Aorta (tissue), 5 donors: Measurements from ENCODE around the gene SDCCAG8. TPM values are rescaled to one million over a fixed set of nuclear protein-coding genes. Genes with fewer than 3 reads are reported as not detected.

Experiments
- ATAC-seq: fragments of 200-7000 bp; cut with Tn5 transposase; one replicate; pipeline ENCODE4 v1.9.1; 2022; ENCODE audit warnings: moderate library complexity; ENCODE audit not compliant: low FRiP score
- DNase-seq, 2 donors: peaks; one replicate each; pipeline ENCODE4 v3.0.0-alpha.2; 2020
- H3K27ac ChIP-seq, 2 donors: one replicate each; pipeline ENCODE4 v1.5.1; 2013; ENCODE audit warnings: low read length in 2 of 2, mild to moderate bottlenecking in 2 of 2, moderate library complexity in 2 of 2, control low read depth in 1 of 2, inconsistent platforms in 1 of 2, low read depth in 1 of 2
- H3K27me3 ChIP-seq, 2 donors: one replicate each; pipeline ENCODE4 v1.6.1; 2013; ENCODE audit warnings: control low read depth in 1 of 2, low read length in 1 of 2, mild to moderate bottlenecking in 1 of 2, moderate library complexity in 1 of 2; ENCODE audit not compliant: insufficient read depth in 2 of 2, control insufficient read depth in 1 of 2
- H3K36me3 ChIP-seq, 2 donors: one replicate each; pipeline ENCODE4 v1.6.1; 2013; ENCODE audit warnings: control low read depth in 1 of 2, low read length in 1 of 2, mild to moderate bottlenecking in 1 of 2; ENCODE audit not compliant: insufficient read depth in 2 of 2, control insufficient read depth in 1 of 2
- H3K4me1 ChIP-seq, 2 donors: one replicate each; pipeline ENCODE4 v1.6.1; 2013; ENCODE audit warnings: low read length in 2 of 2, control low read depth in 1 of 2, mild to moderate bottlenecking in 1 of 2, moderate library complexity in 1 of 2; ENCODE audit not compliant: insufficient read depth in 2 of 2, control insufficient read depth in 1 of 2
- H3K4me3 ChIP-seq, 2 donors: one replicate each; pipeline ENCODE4 v1.5.1; 2013; ENCODE audit warnings: low read length in 2 of 2, control low read depth in 1 of 2, mild to moderate bottlenecking in 1 of 2
- H3K9me3 ChIP-seq: one replicate; pipeline ENCODE4 v1.6.1; 2013; ENCODE audit warnings: mild to moderate bottlenecking, low read length; ENCODE audit not compliant: control insufficient read depth
- WGBS, 2 donors: extraction: QIAGEN DNeasy Blood & Tissue Kit; methylation state at CpG; one replicate each; pipeline ENCODE4 v1.1.7; 2013; 5-methylcytosine and 5-hydroxymethylcytosine counted together
- intact Hi-C, 2 donors: fragments of 100-400 bp; cut with DNase I; formaldehyde crosslinking; loops; one replicate each; pipeline versions ENCODE4 v1.14.2 to v1.15.0; 2022
- polyA plus RNA-seq, 2 donors: library from polyadenylated mRNA; stranded (reverse); fragments of 200-250 nt; gene quantifications; one replicate each; pipeline ENCODE4 v1.2.3, GENCODE V29; 2013
- total RNA-seq, 2 donors: library from RNA; stranded (reverse); fragmentation: NEBNext Ultra II Directional; extraction: Animal tissue kit (Norgen Biotek cat#: 25700); gene quantifications; one replicate each; pipeline ENCODE4 v1.2.1, GENCODE V29; 2021
- donor health status: healthy with polysubstance abuse.
- donor health status: Bipolar disorder and iron deficiency.
- donor health status: DM: no; HTN: no; CAD: no.
- donor health status: DM: no; HTN: no; CAD: no.
- donor health status: DM: yes; HTN: yes; CAD: no.

Gene SDCCAG8
- total and polyA plus RNA-seq, 4 donors, result 23.2 to 93.4 (median 32.1) TPM

GRCh38 chr1:243526180-243526579 is 270.3 kb downstream of the SDCCAG8 start:
- Histone ChIP-seq H3K36me3 (no peaks in the 10 kb centered on the region), H3K4me3 (no peak overlapping the region), H3K9me3 (no peaks in the 10 kb centered on the region), H3K27ac (peak overlapping the region in 1 of 2 donors; percentile 63), H3K27me3 (no peaks in the 10 kb centered on the region), H3K4me1 (peaks cover 1 to 4% of the 10 kb centered on the region in 2 donors)
- WGBS, 2 donors, result 95 to 96% methylated on average over 7 of the region's 7 CpGs
- intact Hi-C loops, result no loop called here
- ATAC-seq, result no peak
- DNase-seq, result no peak

- WGBS, 2 donors, result 97 to 100% methylated on average over 2 of the region's 2 CpGs
- Histone ChIP-seq H3K27me3 (no peaks in the 10 kb centered on the region), H3K36me3 (no peaks in the 10 kb centered on the region), H3K27ac (no peak overlapping the region), H3K4me1 (peaks cover 0 to 4% of the 10 kb centered on the region in 2 donors), H3K9me3 (no peaks in the 10 kb centered on the region), H3K4me3 (no peak overlapping the region)
- ATAC-seq (no peak), DNase-seq (no peak)
- intact Hi-C loops, result no loop called here
These were observed 272.7 kb downstream of the SDCCAG8 start for GRCh38 chr1:243528459-243529121.

GRCh38 chr1:243529512-243529911 is 273.7 kb downstream of the SDCCAG8 start:
- DNase-seq, result no peak
- no peaks in the 10 kb centered on the region for H3K36me3 ChIP-seq
- intact Hi-C loops, result no loop called here
- no peaks in the 10 kb centered on the region for H3K9me3 ChIP-seq
- H3K27ac ChIP-seq, result no peak overlapping the region
- no peaks in the 10 kb centered on the region for H3K27me3 ChIP-seq
- ATAC-seq, result no peak
- no peak overlapping the region for H3K4me3 ChIP-seq
- 91 to 94% methylated on average over 4 of the region's 4 CpGs for WGBS, 2 donors
- H3K4me1 ChIP-seq, result peaks cover 0 to 4% of the 10 kb centered on the region in 2 donors

- no peaks in the 10 kb centered on the region for H3K36me3 ChIP-seq
- DNase-seq (no peak), ATAC-seq (no peak)
- H3K4me1 ChIP-seq, result no peaks in the 10 kb centered on the region
- no peaks in the 10 kb centered on the region for H3K27me3 ChIP-seq
- no peaks in the 10 kb centered on the region for H3K9me3 ChIP-seq
- H3K4me3 ChIP-seq, result no peak overlapping the region
- intact Hi-C loops, result no loop called here
- H3K27ac ChIP-seq, result no peak overlapping the region
- 97 to 100% methylated on average over 1 of the region's 1 CpG for WGBS, 2 donors
These were observed 279.2 kb downstream of the SDCCAG8 start for GRCh38 chr1:243535014-243535413.

GRCh38 chr1:243539636-243540035 is 283.8 kb downstream of the SDCCAG8 start:
- ATAC-seq, result no peak
- H3K36me3 ChIP-seq, result peaks cover 0 to 3% of the 10 kb centered on the region in 2 donors
- H3K27ac ChIP-seq, result no peak overlapping the region
- intact Hi-C loops, result no loop called here
- no peaks in the 10 kb centered on the region for H3K27me3 ChIP-seq
- no peaks in the 10 kb centered on the region for H3K4me1 ChIP-seq
- no peaks in the 10 kb centered on the region for H3K9me3 ChIP-seq
- H3K4me3 ChIP-seq, result no peak overlapping the region
- no peak for DNase-seq

- intact Hi-C loops, result no loop called here
These were observed 287.0 kb downstream of the SDCCAG8 start for GRCh38 chr1:243542739-243543415.

GRCh38 chr1:243543501-243543900 is 287.7 kb downstream of the SDCCAG8 start:
- no peaks in the 10 kb centered on the region for H3K27me3 ChIP-seq
- H3K4me3 ChIP-seq, result no peak overlapping the region
- DNase-seq (no peak), ATAC-seq (no peak)
- H3K4me1 ChIP-seq, result no peaks in the 10 kb centered on the region
- 95 to 100% methylated on average over 2 of the region's 2 CpGs for WGBS, 2 donors
- no peaks in the 10 kb centered on the region for H3K9me3 ChIP-seq
- intact Hi-C loops, result no loop called here
- H3K27ac ChIP-seq, result no peak overlapping the region
- peaks cover 0 to 3% of the 10 kb centered on the region in 2 donors for H3K36me3 ChIP-seq

More at GRCh38 chr1:243542739-243543415, 287.0 kb downstream of the SDCCAG8 start:
- Histone ChIP-seq H3K4me1 (no peaks in the 10 kb centered on the region), H3K27ac (no peak overlapping the region), H3K4me3 (no peak overlapping the region), H3K27me3 (no peaks in the 10 kb centered on the region), H3K9me3 (no peaks in the 10 kb centered on the region), H3K36me3 (peaks cover 0 to 3% of the 10 kb centered on the region in 2 donors)
- ATAC-seq, result no peak
- WGBS, 2 donors, result 70 to 82% methylated on average over 7 of the region's 7 CpGs
- no peak for DNase-seq

GRCh38 chr1:243546457-243546856 is 290.6 kb downstream of the SDCCAG8 start:
- intact Hi-C loops, result no loop called here
- Histone ChIP-seq H3K27ac (no peak overlapping the region), H3K27me3 (no peaks in the 10 kb centered on the region), H3K4me3 (no peak overlapping the region), H3K4me1 (no peaks in the 10 kb centered on the region), H3K36me3 (peaks cover 0 to 3% of the 10 kb centered on the region in 2 donors), H3K9me3 (no peaks in the 10 kb centered on the region)
- ATAC-seq (no peak), DNase-seq (no peak)
- WGBS, 2 donors, result 0% methylated on average over 1 of the region's 1 CpG

GRCh38 chr1:243547891-243548290 is 292.1 kb downstream of the SDCCAG8 start:
- H3K4me3 ChIP-seq, result no peak overlapping the region
- H3K9me3 ChIP-seq, result no peaks in the 10 kb centered on the region
- DNase-seq (no peak), ATAC-seq (no peak)
- H3K36me3 ChIP-seq, result peaks cover 0 to 3% of the 10 kb centered on the region in 2 donors
- no peak overlapping the region for H3K27ac ChIP-seq
- no peaks in the 10 kb centered on the region for H3K4me1 ChIP-seq
- 80 to 82% methylated on average over 3 of the region's 3 CpGs for WGBS, 2 donors
- H3K27me3 ChIP-seq, result no peaks in the 10 kb centered on the region
- intact Hi-C loops, result no loop called here
